DND-41 (cell line): ENCODE results near the gene KXD1.

Experiments
- ATAC-seq: fragments of 200-7000 bp; cut with Tn5 transposase; 3 replicates; pipeline ENCODE4 v1.9.1; 2021; ENCODE audit warnings: low read depth; ENCODE audit not compliant: insufficient read depth
- DNase-seq: peaks from one replicate; pipeline ENCODE4 v3.0.0-alpha.2; 2020
- H2AFZ ChIP-seq: 2 replicates; pipeline ENCODE4 v1.6.0; 2012; ENCODE audit warnings: low read depth, low read length
- H3K27ac ChIP-seq: 2 replicates; pipeline ENCODE4 v1.5.1; 2012; ENCODE audit warnings: low read length, inconsistent platforms
- H3K27me3 ChIP-seq: fragments of 200-600 bp; sonication (generic); 2 replicates; pipeline ENCODE4 v1.6.0; 2012; ENCODE audit warnings: low read length, mild to moderate bottlenecking, inconsistent platforms; ENCODE audit not compliant: insufficient read depth, poor library complexity
- H3K36me3 ChIP-seq: 2 replicates; pipeline ENCODE4 v1.5.1; 2012; ENCODE audit warnings: low read length, inconsistent platforms; ENCODE audit not compliant: insufficient read depth
- H3K4me1 ChIP-seq: 2 replicates; pipeline ENCODE4 v1.5.1; 2012; ENCODE audit warnings: mild to moderate bottlenecking, low read length; ENCODE audit not compliant: insufficient read depth
- H3K4me2 ChIP-seq: 2 replicates; pipeline ENCODE4 v1.6.0; 2012; ENCODE audit warnings: mild to moderate bottlenecking, moderate library complexity, low read length, inconsistent platforms; ENCODE audit not compliant: insufficient read depth
- H3K4me3 ChIP-seq, 2 experiments: fragments of 200-600 bp in 1 of 2; shearing (Covaris generic) in 1 of 2; 2 replicates each; pipeline ENCODE4 v1.5.1; 2012 to 2016; ENCODE audit warnings: inconsistent platforms in 2 of 2, low read length in 2 of 2, mild to moderate bottlenecking in 2 of 2, low read depth in 1 of 2, moderate library complexity in 1 of 2
- H3K79me2 ChIP-seq: 2 replicates; pipeline ENCODE4 v1.6.0; 2012; ENCODE audit warnings: low read length, inconsistent platforms; ENCODE audit not compliant: insufficient read depth
- H3K9ac ChIP-seq: 2 replicates; pipeline ENCODE4 v1.6.0; 2012; ENCODE audit warnings: low read depth, mild to moderate bottlenecking, inconsistent platforms, low read length, moderate library complexity
- H3K9me3 ChIP-seq: 2 replicates; pipeline ENCODE4 v1.5.1; 2012; ENCODE audit warnings: low read length, moderate library complexity, mild to moderate bottlenecking, inconsistent platforms; ENCODE audit not compliant: insufficient read depth, severe bottlenecking
- H4K20me1 ChIP-seq: 2 replicates; pipeline ENCODE4 v1.6.0; 2012; ENCODE audit warnings: low read length; ENCODE audit not compliant: insufficient read depth
- EZH2 ChIP-seq: IDR thresholded peaks from 3 replicates; pipeline ENCODE4 v1.6.1; 2012; ENCODE audit warnings: borderline replicate concordance, low read depth, mild to moderate bottlenecking, moderate library complexity, low read length, inconsistent platforms; ENCODE audit not compliant: severe bottlenecking
- TF ChIP-seq, protein P1 (sequence below): IDR thresholded peaks from 2 replicates; pipeline ENCODE4 v1.5.1; 2012; ENCODE audit warnings: borderline replicate concordance, low read length, moderate library complexity, mild to moderate bottlenecking; ENCODE audit not compliant: poor library complexity, severe bottlenecking; ENCODE audit errors: extremely low read depth

KXD1 gene

DNA sequence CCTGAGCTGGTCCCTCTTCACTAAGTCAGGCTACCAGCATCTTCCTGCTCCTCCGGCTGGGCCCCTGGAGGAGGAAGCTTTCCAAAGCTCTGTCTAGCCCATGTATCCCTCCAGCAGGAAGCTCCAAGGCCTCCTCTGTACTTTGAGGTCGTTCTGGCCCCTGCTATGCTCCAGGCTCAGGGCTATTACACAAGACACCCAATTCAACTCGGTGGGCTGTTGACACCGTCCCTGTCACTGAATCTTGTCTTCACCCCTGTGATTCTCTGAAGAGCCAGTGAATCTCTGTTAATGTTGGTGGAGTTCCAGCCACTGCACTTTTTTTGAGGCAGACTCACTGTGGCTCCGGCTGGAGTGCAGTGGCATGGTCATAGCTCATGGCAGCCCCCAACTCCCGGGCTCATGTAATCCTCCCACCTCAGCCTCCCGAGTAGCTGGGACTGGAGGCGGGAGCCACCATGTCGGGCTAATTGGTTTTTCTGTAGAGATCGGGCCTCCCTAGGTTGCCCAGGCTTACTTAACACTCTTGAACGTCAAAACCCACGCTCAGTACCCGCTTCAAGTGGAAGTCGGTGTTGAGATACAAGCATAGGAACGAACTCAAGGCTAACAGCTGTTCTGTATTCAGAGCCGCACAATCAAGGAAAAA, 30.4 kb downstream of the KXD1 start:
- peak overlapping the region; percentile 75 for H3K9ac ChIP-seq
- TF ChIP-seq EZH2: no peak
- TF ChIP-seq, protein P1, sequence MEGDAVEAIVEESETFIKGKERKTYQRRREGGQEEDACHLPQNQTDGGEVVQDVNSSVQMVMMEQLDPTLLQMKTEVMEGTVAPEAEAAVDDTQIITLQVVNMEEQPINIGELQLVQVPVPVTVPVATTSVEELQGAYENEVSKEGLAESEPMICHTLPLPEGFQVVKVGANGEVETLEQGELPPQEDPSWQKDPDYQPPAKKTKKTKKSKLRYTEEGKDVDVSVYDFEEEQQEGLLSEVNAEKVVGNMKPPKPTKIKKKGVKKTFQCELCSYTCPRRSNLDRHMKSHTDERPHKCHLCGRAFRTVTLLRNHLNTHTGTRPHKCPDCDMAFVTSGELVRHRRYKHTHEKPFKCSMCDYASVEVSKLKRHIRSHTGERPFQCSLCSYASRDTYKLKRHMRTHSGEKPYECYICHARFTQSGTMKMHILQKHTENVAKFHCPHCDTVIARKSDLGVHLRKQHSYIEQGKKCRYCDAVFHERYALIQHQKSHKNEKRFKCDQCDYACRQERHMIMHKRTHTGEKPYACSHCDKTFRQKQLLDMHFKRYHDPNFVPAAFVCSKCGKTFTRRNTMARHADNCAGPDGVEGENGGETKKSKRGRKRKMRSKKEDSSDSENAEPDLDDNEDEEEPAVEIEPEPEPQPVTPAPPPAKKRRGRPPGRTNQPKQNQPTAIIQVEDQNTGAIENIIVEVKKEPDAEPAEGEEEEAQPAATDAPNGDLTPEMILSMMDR: no peak
- H3K36me3 ChIP-seq: peaks cover 8% of the 10 kb centered on the region
- ATAC-seq (no peak), DNase-seq (no peak)
- peak overlapping the region; percentile 85 for H3K27ac ChIP-seq
- peaks cover 41% of the 10 kb centered on the region for H3K4me1 ChIP-seq
- H4K20me1 ChIP-seq: peaks cover 7% of the 10 kb centered on the region
- peak overlapping the region; percentile 33 to 71; a peak in 3 of 4 replicates for H3K4me3 ChIP-seq
- peaks cover 14% of the 10 kb centered on the region for H3K79me2 ChIP-seq
- H3K9me3 ChIP-seq: no peaks in the 10 kb centered on the region
- H3K27me3 ChIP-seq: no peaks in the 10 kb centered on the region
- H2AFZ ChIP-seq: peak overlapping the region; percentile 82
- peak overlapping the region; percentile 81 for H3K4me2 ChIP-seq

DNA sequence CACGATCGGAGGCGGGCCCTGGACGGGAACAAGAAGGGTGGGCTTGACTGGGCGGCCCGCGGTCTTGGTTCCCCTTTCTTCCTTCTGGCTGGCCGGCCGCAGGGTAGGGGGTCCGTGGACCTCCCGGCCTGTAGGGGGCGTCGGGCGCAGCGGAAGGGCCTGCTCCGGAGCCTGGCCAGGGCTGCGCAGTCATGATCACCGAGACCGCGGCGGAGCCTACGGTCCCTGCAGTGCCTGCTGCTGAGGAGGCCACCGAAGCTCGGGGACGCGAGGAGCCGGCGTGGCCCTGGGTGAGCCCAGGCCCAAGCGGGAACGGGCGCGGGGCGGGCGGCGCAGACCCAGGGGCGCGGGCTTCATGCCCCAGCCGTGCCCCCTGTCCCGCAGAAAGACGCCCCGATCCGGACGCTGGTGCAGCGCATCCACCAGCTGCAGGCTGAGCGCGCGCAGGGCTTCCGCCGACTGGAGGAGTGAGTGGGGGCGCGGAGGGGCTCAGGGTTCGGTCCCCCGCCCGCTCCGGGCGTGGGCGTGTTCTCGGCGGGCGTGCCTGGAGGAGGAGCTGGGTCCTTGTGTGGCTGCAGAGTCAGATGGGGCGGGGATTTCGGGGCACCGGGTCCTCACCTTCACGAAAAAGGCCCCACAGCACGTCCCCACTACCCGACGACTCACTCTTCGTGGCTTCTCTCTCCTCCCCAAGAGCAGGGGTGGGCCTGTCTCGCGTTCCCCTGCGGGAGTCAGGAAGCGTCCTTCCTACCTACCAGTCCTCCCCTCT, 31.1 kb downstream of the KXD1 start, which contains the start of gene REX1BD:
REX1BD (plus strand) TSS at position 188 of the 769 bp plus-strand sequence; CDS start at position 192, 4 bp downstream.
- H3K9me3 ChIP-seq: no peaks in the 10 kb centered on the region
- H3K4me3 ChIP-seq: peak within 1 kb of the TSS; percentile 33 to 71
- no peak for TF ChIP-seq EZH2
- TF ChIP-seq, protein P1: peak; percentile 87
- H3K4me2 ChIP-seq: peak within 1 kb of the TSS; percentile 81
- H3K9ac ChIP-seq: peak within 1 kb of the TSS; percentile 75
- peaks cover 48% of the 10 kb centered on the region for H3K4me1 ChIP-seq
- DNase-seq: peak; percentile 95
- peaks cover 14% of the 10 kb centered on the region for H3K79me2 ChIP-seq
- ATAC-seq: peak; percentile 81
- peak within 1 kb of the TSS; percentile 85 for H3K27ac ChIP-seq
- peaks cover 7% of the 10 kb centered on the region for H4K20me1 ChIP-seq
- H3K36me3 ChIP-seq: peaks cover 8% of the 10 kb centered on the region
- H2AFZ ChIP-seq: peak within 1 kb of the TSS; percentile 82
- no peaks in the 10 kb centered on the region for H3K27me3 ChIP-seq

DNA sequence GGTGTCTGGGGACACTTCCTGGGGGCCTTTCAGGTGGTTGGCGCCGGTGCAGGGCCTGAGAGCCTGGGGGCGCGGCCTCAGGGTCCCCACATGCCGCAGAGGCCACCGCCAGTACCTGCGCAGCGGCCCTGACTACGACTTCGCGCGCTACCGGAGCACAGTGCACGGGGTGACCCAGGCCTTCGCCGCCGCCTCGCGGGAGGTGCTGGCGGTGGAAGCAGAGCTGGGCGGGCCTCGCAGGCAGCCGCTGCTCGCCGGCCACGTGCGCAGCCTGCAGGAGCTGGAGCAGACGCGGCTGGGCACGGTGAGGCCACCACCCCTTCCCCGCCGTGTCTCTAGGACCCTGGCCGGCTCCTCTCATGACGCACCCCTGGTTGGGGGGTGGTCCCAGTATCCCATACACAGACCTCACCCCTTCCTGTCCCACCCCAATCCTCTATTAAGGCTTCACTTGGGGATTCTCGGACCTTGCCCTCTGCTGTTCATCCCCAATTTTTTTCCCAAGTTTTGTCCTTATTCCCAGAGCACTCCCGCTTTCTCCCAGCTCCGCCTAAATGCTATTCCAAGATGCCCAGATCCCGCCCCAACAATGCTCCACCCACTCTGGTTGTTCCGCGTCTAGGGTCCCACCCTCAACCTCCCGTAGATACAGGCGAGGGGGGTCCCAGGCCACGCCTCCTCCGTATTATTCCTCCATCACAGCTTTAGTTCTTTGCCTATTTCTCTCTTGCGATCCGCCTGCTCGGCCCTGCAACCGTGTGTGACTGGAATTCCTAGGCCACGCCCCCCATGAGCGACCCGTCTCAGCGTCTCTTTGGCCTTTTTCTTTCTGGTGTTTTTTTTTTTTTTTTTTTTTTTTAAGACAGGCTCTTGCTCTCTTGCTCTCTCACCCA, 32.0 kb downstream of the KXD1 start:
- Histone ChIP-seq H3K9ac (peak overlapping the region; percentile 75), H3K9me3 (no peaks in the 10 kb centered on the region), H3K27me3 (no peaks in the 10 kb centered on the region), H3K4me3 (peak overlapping the region; percentile 33 to 71), H3K79me2 (peaks cover 14% of the 10 kb centered on the region), H3K36me3 (peaks cover 8% of the 10 kb centered on the region), H3K4me1 (peaks cover 56% of the 10 kb centered on the region), H3K27ac (peak overlapping the region; percentile 85), H4K20me1 (peaks cover 7% of the 10 kb centered on the region), H3K4me2 (peak overlapping the region; percentile 81), H2AFZ (peak overlapping the region; percentile 82)
- peak; percentile 58 for ATAC-seq
- peak; percentile 73 for DNase-seq
- TF ChIP-seq, protein P1: peak; percentile 27
- no peak for TF ChIP-seq EZH2
